HuH-7.5 (cell line): Measurements from ENCODE around the gene PIM3.

Source experiments
- DNase-seq: peaks from one replicate; pipeline ENCODE4 v3.0.0; 2011; ENCODE audit warnings: low spot score

PIM3 gene

DNA sequence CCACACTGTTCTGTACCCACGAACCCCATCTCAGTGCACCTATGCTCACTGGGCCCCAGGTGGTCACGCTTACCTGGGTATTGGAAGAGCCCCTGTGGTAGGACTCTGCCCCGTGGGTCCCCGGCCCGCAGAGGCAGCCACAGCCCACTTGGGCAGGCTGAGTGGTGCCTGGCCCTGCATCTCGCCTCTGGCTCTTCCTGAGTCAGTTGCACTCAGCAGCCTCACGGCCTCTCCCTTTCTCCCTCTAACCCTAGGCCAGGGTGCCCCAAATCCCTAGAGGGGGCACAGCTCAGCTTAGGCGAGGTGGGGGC, 32.4 kb upstream of the PIM3 start:
- DNase-seq: no peak

DNA sequence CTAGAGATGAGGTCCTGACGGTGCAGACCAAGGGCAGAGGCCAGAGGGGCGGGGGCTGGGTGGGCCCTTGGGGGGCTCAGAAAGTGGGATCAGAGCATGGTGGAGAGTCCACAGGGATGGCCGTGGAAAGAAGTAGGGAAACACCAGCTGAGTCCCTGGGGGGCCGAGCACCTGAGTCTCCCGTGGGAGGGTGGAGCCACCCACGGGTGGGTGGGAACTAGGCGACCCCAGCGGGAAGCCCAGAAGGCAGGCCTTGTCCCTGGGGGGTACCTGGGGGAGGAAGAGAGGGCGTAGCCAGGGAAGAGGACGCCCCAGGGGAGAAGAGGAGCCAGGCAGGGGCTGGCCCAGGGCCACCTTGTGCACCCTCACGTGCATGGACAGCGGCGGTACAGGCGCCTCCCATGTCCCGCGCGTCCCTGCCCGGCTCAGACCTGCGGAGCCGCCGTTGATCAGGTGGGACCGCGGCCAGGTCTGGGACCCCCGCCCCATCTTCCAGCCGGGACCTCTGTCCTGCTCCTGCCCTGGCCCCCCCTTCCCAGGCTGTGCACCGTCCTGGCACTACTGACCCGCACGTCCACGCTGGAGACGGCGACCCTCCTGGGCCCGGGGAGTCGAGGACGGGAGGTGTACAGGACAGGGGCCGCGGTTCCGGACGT, 31.9 kb upstream of the PIM3 start:
- DNase-seq: no peak

DNA sequence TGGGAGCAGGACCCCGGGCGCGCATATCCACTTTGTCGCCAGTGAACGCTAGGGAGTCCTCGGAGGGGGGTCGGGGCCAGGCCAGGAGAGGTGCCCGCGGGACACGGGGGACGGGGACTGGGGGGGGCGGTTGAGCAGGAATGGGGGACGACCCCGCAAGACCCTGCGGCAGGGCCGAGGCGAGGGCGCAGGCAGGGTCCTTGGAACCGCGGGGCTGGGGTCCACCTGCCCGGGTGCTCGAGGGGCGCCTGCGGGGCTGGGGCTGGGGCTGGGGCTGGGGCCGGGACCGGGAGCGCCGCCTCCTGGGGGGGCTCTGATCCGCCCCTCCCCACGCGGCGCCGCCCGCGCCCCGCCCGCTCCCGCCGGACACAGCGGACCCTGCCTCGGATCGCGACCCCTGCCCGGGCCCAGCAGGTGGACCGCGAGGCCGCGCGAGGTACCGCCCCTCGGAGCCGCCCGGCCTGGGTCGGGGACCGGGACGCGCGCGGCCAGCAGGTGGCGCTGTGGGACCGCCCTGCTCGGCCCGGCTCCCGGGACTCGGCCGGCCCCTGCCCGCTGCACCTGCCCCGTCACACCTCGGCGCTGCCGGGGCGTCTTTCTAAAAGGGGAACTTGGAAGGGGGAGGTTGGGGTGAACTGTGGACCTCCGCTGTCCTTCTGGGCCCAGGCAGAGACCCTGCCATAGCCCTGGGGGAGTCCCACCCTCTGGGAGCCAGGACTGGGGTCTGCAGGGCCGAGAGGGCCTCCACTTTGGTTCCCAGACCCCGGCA, 31.2 kb upstream of the PIM3 start:
- peak; percentile 95 for DNase-seq

- DNase-seq: no peak
These were observed 30.5 kb upstream of the PIM3 start for GRCh38 chr22:49929994-49930575.

DNA sequence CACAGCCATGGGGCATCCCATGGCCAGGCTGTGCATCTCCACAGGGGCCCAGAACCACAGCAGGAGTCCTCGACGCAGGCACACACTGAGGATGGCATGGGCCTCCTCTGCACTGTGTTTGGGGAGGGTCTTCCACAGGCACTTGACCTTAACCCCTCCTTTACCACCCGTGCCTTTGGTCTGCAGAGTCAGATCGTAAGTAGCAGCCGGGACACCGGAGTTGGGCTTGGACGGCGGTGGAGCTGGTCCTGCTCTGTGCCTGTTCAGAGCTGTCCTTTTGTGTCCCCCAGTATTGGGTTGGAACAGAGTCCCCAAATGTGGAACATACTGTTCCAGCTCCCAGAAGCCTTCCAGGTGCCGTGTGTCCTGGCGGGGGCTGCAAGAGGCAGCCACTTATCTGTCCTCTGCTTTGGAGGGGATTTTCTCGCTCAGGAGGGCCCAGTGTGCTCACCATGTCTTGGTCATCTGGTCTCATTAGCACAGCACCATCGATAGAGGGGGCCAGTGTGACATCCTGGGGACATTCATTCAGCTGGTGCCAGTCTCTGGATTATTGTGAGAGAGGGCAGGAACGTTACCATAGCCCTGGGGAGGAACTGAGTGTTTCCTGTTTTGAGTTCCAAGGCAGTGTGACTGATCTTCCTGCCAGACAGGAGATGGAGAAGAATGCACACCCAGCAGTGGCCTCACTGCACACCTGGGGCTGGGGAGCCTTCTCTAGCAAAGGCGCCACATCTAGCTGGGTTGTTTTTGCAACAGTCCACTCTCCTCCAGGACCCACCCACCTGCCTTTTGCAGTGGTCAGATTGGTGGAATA, 29.8 kb upstream of the PIM3 start:
- DNase-seq: peak; percentile 92

DNA sequence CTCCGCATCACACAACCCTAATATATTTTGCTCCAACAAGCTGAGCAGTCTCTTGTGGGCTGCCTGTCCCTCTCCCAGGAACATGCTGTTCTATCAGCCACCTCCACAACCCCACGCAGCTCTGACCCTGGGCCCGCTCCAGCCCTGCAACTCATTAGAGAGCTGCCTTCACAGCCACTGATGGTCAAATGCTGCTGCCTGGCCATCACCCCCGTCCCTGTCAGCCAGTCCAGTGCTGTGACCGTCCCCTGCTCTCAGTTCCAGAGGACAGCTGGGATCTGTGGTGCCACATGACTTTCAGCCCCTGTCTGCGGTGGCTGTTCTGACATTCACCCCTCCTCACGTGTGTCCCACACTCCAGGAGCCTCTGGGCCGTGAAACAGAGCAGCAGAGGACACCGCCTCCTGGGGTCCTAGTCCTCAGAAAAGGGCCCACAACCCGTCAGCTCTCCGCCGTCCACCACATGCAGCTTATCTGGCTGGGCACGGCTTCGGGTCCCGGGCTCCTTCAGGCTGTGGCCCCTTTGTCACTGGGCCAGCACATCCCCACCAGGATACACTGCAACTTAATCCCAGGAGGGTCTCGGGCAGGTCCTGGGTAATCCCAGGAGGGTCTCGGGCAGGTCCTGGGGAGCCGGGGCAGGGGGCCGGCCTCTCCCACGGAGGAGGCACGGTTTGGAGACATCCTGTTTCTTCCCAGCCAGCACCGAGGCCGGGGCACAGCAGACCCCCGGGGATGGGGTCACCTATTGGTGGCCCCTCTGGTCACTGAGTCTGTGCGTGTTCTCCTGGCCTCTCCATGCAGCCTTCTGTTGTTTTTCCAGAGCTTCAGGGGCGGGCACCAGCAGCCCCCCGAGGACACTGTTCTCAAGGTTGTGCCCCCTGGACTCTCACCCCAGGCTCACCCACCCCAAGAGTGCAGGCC, 27.1 kb upstream of the PIM3 start:
- no peak for DNase-seq

GRCh38 chr22:49934160-49934890, 26.2 kb upstream of the PIM3 start:
- DNase-seq: no peak

DNA sequence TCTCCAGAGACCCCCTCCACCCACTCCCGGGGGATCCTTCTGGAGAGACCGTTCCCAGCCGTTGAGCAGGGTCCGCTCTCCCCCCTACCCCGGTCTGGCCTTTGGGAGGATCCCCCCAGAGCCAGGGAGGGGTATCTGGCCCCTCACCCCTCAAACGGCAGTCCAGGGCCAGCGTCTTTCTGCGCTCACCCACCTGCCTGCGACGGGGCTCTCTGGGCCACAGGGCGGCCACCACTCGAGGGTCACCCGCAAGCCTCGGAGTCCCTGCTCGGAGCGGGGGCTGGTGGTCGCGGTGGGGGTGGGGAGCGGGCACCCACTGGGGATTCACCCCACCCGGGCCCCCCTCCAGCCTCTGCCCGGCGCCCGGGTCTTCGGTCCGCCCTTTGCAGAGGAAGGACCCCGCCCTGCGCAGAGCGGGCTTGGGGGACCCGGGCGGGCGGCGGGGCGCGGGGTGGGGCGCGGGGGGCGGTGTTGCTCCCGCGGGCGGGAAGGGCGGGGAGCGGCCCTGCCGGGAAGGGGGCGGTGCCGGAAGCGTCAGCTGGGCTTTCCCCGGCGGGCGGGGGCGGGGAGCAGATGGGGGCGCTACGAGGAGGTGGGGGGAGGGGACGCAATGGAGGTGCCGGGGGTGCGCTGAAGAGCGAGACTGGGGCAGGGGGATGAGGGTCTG, 25.5 kb upstream of the PIM3 start:
- DNase-seq: no peak

- no peak for DNase-seq
These were observed 25.0 kb upstream of the PIM3 start for GRCh38 chr22:49935561-49935960.

- DNase-seq: peak; percentile 86
These were observed 24.3 kb upstream of the PIM3 start for GRCh38 chr22:49936018-49936972.

GRCh38 chr22:49936973-49937757, 23.4 kb upstream of the PIM3 start:
- DNase-seq: no peak

DNA sequence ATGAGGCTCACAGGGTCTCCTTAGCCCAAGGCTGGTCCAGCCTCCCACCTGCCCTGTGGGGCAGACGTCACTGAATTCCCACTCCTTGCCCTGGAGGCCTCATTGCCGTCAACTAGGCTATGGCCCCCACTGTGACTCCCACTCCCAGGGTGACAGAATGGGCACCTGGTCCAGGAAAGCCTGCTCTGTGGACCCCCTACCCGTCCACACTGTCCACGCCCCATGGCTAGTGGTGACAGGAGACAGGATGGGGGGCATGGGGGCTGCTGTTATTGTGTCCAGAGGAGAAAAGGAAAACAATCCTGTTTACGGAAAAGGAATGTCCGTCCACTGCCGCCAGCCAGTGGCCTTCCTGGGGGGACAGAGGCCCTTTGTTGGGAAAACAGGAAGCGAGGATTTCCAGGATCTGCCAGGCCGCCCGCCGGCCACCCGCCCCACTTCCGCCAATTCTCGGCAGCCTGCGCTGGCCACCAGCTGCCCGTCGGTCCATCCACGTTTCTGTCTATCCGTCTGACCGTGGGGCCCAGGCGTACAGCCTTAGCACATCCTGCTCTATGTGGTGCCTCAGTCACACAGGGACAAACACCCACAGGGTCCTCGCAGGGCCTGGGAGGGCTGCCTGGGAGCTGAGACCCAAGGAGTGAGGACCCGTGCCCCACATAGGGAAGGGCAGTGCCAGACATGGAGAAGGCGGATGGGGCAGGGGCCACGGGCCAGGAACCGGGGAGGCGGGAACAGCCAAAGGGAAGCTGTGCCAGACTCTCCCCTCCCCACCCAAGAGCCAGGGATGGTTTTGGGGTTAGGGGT, 22.6 kb upstream of the PIM3 start:
- DNase-seq: no peak

GRCh38 chr22:49938565-49939136, 21.9 kb upstream of the PIM3 start:
- DNase-seq: no peak

DNA sequence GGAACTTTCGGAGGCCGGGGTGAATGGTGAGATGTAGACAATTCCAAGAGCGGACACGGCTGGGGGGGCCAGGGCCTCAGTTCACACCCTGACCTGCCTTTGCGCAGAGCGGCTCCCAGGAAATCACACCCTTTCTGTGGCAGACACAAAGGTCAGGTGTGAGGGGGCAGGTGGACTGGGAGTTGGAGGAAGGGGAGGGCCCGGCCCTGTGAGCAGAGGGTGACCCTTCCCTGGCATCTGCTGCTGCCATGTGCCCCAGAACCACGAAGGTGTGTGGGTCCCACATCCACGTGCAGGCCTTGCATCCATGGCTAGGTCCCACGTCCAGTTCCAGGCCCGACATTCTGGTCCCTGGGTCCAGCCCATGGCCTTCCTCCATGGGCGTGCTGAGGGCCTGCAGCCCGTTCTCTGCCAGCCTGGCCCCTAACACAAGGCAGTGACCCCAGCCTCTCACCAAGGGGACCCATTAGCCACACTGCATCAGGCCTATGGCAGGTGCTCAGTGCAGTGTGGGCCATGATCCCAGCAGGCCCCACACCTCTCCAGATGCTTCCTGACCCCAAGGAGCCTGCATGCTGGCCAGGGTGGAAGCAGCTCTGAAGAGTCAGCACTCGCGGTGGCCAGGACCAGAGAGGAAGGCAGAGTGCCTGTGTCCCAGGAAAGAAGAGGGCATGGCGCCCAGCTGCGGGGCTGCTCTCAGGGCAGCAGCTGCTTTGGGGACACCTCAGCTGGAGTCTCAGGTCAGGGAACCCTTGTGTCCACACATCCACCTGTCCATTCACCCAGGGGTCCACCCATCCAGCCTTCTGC, 18.9 kb upstream of the PIM3 start:
- DNase-seq: no peak

DNA sequence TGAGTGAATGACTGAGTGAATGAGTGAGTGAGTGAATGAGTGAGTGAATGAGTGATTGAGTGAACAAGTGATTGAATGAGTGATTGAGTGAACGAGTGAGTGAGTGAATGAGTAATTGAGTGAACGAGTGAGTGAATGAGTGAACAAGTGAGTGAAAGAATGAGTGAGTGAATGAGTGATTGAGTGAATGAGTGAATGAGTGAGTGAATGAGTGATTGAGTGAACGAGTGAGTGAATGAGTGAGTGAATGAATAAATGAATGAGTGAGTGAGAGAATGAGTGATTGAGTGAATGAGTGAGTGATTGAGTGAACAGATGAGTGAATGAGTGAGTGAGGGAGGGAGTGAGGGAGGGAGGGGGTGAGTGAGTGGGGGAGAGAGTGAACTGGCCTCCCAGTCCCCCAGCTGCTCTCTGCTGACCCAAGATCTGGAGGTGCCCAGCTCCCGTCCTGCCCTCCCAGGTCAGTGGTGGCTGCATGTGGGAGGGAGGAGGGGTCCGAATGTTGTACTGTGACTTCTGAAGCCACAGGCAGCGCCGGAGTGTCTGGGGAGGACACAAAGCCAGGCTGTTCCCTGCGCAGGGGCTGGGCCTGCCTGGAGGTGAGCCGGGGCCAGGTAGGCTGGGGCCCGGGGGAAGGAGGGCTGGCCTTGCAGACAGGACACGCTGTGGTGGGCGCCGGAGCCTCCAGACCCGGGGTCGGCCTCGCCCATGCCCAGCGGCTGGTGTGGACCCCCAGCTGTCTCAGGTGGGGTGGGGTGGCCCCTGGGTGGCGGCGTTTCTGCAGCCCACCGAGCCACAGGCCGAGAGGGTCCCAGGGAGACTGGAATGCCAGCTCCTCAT, 17.8 kb upstream of the PIM3 start:
- DNase-seq: no peak
